ENCODE measurements around the gene IFTAP. TPM values are rescaled to one million over a fixed set of nuclear protein-coding genes. Genes with fewer than 3 reads are reported as not detected.

IFTAP gene
- total and polyA plus RNA-seq, 2 donors (not counting 3 experiments of a cell fraction or from before 2014, with no cell fraction given): 15.8 to 19.6 TPM

DNA sequence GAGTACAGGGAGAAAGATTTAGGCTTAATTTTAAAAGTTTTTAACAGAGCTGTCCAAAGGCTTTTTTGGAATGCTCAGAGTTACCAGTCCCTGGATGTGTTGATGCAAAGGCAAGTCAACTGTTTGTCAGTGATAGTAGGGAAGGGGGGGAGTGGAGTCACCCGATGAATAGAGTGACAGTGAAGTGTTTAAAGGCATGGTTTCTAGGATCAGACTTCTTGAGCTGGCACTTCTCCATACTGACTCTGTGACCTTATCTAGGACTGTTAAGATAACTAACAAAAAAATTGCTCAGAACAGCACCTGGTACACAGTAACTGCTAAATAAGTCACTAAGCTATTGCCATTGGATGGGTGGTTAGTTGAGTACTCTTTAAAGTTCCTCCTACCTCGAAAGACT, 15.1 kb downstream of the IFTAP start:
- TF ChIP-seq, protein P1, sequence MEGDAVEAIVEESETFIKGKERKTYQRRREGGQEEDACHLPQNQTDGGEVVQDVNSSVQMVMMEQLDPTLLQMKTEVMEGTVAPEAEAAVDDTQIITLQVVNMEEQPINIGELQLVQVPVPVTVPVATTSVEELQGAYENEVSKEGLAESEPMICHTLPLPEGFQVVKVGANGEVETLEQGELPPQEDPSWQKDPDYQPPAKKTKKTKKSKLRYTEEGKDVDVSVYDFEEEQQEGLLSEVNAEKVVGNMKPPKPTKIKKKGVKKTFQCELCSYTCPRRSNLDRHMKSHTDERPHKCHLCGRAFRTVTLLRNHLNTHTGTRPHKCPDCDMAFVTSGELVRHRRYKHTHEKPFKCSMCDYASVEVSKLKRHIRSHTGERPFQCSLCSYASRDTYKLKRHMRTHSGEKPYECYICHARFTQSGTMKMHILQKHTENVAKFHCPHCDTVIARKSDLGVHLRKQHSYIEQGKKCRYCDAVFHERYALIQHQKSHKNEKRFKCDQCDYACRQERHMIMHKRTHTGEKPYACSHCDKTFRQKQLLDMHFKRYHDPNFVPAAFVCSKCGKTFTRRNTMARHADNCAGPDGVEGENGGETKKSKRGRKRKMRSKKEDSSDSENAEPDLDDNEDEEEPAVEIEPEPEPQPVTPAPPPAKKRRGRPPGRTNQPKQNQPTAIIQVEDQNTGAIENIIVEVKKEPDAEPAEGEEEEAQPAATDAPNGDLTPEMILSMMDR (IDR thresholded peaks at IDR 0.05; ENCODE audit: extremely low read depth in 1 of 2, insufficient read depth in 1 of 2, low read depth in 1 of 2, low read length in 2 of 2): no peak
- TF ChIP-seq GATA2 (IDR thresholded peaks at IDR 0.05; ENCODE audit: insufficient read depth, insufficient read length, low read depth, low read length) (no peak), EZH2 (IDR thresholded peaks at IDR 0.05; ENCODE audit: borderline replicate concordance, low read depth, low read length, severe bottlenecking) (no peak), JUN (IDR thresholded peaks at IDR 0.05; ENCODE audit: borderline replicate concordance, insufficient read depth, insufficient read length, low read depth) (no peak), POLR2A (IDR thresholded peaks at IDR 0.05; ENCODE audit: low read depth, low read length) (no peak), POLR2AphosphoS5 (IDR thresholded peaks at IDR 0.05; ENCODE audit: insufficient read depth, low read depth, low read length) (no peak), MYC (IDR thresholded peaks at IDR 0.05; ENCODE audit: low read depth, low read length) (no peak), FOS (IDR thresholded peaks at IDR 0.05; ENCODE audit: borderline replicate concordance, insufficient read depth, low read length) (no peak)
- TF ChIP-seq, protein P2, sequence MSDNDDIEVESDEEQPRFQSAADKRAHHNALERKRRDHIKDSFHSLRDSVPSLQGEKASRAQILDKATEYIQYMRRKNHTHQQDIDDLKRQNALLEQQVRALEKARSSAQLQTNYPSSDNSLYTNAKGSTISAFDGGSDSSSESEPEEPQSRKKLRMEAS (IDR thresholded peaks at IDR 0.05; ENCODE audit: insufficient read depth, insufficient read length): no peak
- dilution Hi-C loops (cut with MboI; ENCODE audit: extremely low pct_ligation_motif_present, low sequenced_read_pairs) (no loop called here), intact Hi-C loops (cut with micrococcal nuclease) (no loop called here)
- FAIRE-seq (no peak), DNase-seq (ENCODE audit: low read depth, low spot score) (no peak)
- no peak overlapping the region for H3K9ac ChIP-seq (replicated peaks; ENCODE audit: extremely low read depth, insufficient read depth, low read length)
- no TSS peak for BruUV-seq (replicated peaks)
- ChIA-PET CTCF (interaction anchor here (1.2 to 1.7 kb wide), 2 partner anchors 8 to 45 kb away, joined by 3 to 4 read pairs; no protein-coding TSS in a partner anchor), POLR2A (no interaction called here)
- no peak overlapping the region for H3K4me2 ChIP-seq (ENCODE audit: insufficient read depth, low read length)
- no peak overlapping the region for H3K4me3 ChIP-seq (replicated peaks in 1 of 3; ENCODE audit: insufficient read depth in 1 of 3, low read depth in 1 of 3, low read length in 3 of 3)
- no peaks in the 10 kb centered on the region for H3K27me3 ChIP-seq (ENCODE audit: control insufficient read depth in 2 of 2, insufficient read depth in 2 of 2, low read length in 2 of 2)
- no peaks in the 10 kb centered on the region for H3K4me1 ChIP-seq (ENCODE audit: control insufficient read depth, extremely low read depth, insufficient read depth, low read length)
- H3K79me2 ChIP-seq (ENCODE audit: control insufficient read depth, insufficient read depth, low read length): no peaks in the 10 kb centered on the region
- H4K20me1 ChIP-seq (replicated peaks; ENCODE audit: control insufficient read depth, extremely low read depth, insufficient read depth, low read length): no peaks in the 10 kb centered on the region
- H2AFZ ChIP-seq (ENCODE audit: low read depth, low read length): no peak overlapping the region
- H3K9me1 ChIP-seq (replicated peaks; ENCODE audit: control insufficient read depth, extremely low read depth, insufficient read depth, low read length): no peaks in the 10 kb centered on the region
- H3K36me3 ChIP-seq (ENCODE audit: control insufficient read depth in 2 of 2, extremely low read depth in 1 of 2, insufficient read depth in 2 of 2, low read length in 2 of 2): no peaks in the 10 kb centered on the region
- no peak overlapping the region for H3K27ac ChIP-seq (ENCODE audit: insufficient read depth, low read depth, low read length)
- H3K9me3 ChIP-seq (replicated peaks; ENCODE audit: control insufficient read depth, insufficient read depth, low read length): no peaks in the 10 kb centered on the region

Measured in endothelial cell of umbilical vein (primary cell).